H1 (cell line): ENCODE results near the gene ABI2. TPM values are rescaled to one million over a fixed set of nuclear protein-coding genes. Genes with fewer than 3 reads are reported as not detected.

Experiments used
- CTCF ChIA-PET: fragments of 300-600 bp; sonication (Branson Sonifier 250); formaldehyde crosslinking; loops from one replicate; lab custom pipeline; 2021; ENCODE audit not compliant: partially characterized antibody; lab: Charles Lee
- POLR2A ChIA-PET: fragments of 300-600 bp; sonication (Branson Sonifier 250); formaldehyde crosslinking; loops from one replicate; lab custom pipeline; 2021; ENCODE audit warnings: inconsistent platforms; ENCODE audit not compliant: partially characterized antibody; lab: Charles Lee
- DNase-seq, 2 experiments: peaks; one replicate each; pipeline versions ENCODE4 v3.0.0 to v3.0.0-alpha.2; 2010 to 2022; ENCODE audit warnings: low spot score in 2 of 2, low read depth in 1 of 2, mixed read lengths in 1 of 2
- FAIRE-seq: peaks from 2 replicates; lab custom pipeline; 2011; peaks lifted over from hg19 to GRCh38; lab: Jason Lieb, UNC
- H2AFZ ChIP-seq: 2 replicates; pipeline ENCODE4 v1.8.1; 2012; ENCODE audit warnings: low read length, inconsistent platforms
- H2AK5ac ChIP-seq: 2 replicates; pipeline ENCODE4 v1.6.1; 2013; ENCODE audit warnings: low read depth, low read length
- H2BK120ac ChIP-seq: replicated peaks from 2 replicates; pipeline ENCODE3; 2013; ENCODE audit warnings: low read depth, low read length, inconsistent platforms
- H2BK12ac ChIP-seq: 2 replicates; pipeline ENCODE4 v1.6.1; 2013; ENCODE audit warnings: low read depth, low read length
- H2BK15ac ChIP-seq: 2 replicates; pipeline ENCODE4 v1.6.1; 2013; ENCODE audit warnings: low read length
- H2BK20ac ChIP-seq: 2 replicates; pipeline ENCODE4 v1.6.1; 2013; ENCODE audit warnings: low read length
- H2BK5ac ChIP-seq: 2 replicates; pipeline ENCODE4 v1.6.1; 2013; ENCODE audit warnings: low read depth, low read length
- H3K14ac ChIP-seq: 2 replicates; pipeline ENCODE4 v1.6.1; 2013; ENCODE audit warnings: inconsistent platforms; ENCODE audit not compliant: insufficient read length
- H3K18ac ChIP-seq: 2 replicates; pipeline ENCODE4 v1.6.1; 2013; ENCODE audit warnings: low read length; ENCODE audit errors: extremely low read depth
- H3K23ac ChIP-seq: 2 replicates; pipeline ENCODE4 v1.6.1; 2013; ENCODE audit warnings: inconsistent platforms; ENCODE audit not compliant: insufficient read length
- H3K23me2 ChIP-seq: 2 replicates; pipeline ENCODE4 v1.6.1; 2013; ENCODE audit warnings: low read depth, low read length
- H3K27ac ChIP-seq: 2 replicates; pipeline ENCODE4 v1.6.1; 2011; ENCODE audit warnings: low read depth, low read length, inconsistent platforms
- H3K27me3 ChIP-seq, 4 experiments: replicated peaks in 1 of 4; 1 replicate in 1 of 4; 2 replicates in 3 of 4; pipeline versions ENCODE4 v1.6.1 to v1.8.1; 2011 to 2013; ENCODE audit warnings: low read length in 3 of 4, mild to moderate bottlenecking in 3 of 4, inconsistent platforms in 2 of 4, mixed read lengths in 2 of 4, moderate library complexity in 1 of 4; ENCODE audit not compliant: control insufficient read depth in 3 of 4, insufficient read depth in 3 of 4; ENCODE audit errors: extremely low read depth in 1 of 4
- H3K36me3 ChIP-seq, 4 experiments: 2 replicates each; pipeline versions ENCODE4 v1.6.1 to v1.8.1; 2011 to 2013; ENCODE audit warnings: mild to moderate bottlenecking in 4 of 4, low read length in 3 of 4, moderate library complexity in 2 of 4, control low read depth in 1 of 4, inconsistent platforms in 1 of 4; ENCODE audit not compliant: insufficient read depth in 4 of 4, control insufficient read depth in 2 of 4
- H3K4ac ChIP-seq: replicated peaks from 2 replicates; pipeline ENCODE3; 2013; ENCODE audit warnings: low read length, low read depth, mixed read lengths, inconsistent platforms; ENCODE audit not compliant: insufficient read length
- H3K4me1 ChIP-seq, 4 experiments: replicated peaks in 1 of 4; 1 replicate in 1 of 4; 2 replicates in 3 of 4; pipeline versions ENCODE4 v1.6.1 to v1.8.1; 2011 to 2013; ENCODE audit warnings: low read length in 3 of 4, inconsistent platforms in 2 of 4, mixed read lengths in 1 of 4; ENCODE audit not compliant: insufficient read depth in 4 of 4, control insufficient read depth in 3 of 4
- H3K4me2 ChIP-seq, 2 experiments: 2 replicates each; pipeline versions ENCODE4 v1.6.1 to v1.8.1; 2011 to 2013; ENCODE audit warnings: low read depth in 2 of 2, low read length in 2 of 2, control low read depth in 1 of 2, inconsistent platforms in 1 of 2, mild to moderate bottlenecking in 1 of 2; ENCODE audit not compliant: insufficient read depth in 1 of 2
- H3K4me3 ChIP-seq, 4 experiments: fragments of 200-600, 300-600 bp in 1 of 4; sonication (generic), shearing (Covaris generic), sonication (Bioruptor Twin) in 1 of 4; 2 replicates each; pipeline versions ENCODE4 v1.5.1 to v1.8.1; 2011 to 2016; ENCODE audit warnings: low read length in 4 of 4, low read depth in 3 of 4, control low read depth in 2 of 4, inconsistent platforms in 2 of 4, mild to moderate bottlenecking in 2 of 4, mixed read lengths in 1 of 4, moderate library complexity in 1 of 4; ENCODE audit not compliant: insufficient read depth in 2 of 4; ENCODE audit errors: extremely low read depth in 1 of 4
- H3K56ac ChIP-seq: replicated peaks from 2 replicates; pipeline ENCODE3; 2013; ENCODE audit warnings: low read depth, mild to moderate bottlenecking, mixed read lengths, low read length, inconsistent platforms; ENCODE audit not compliant: insufficient read length
- H3K79me1 ChIP-seq: 2 replicates; pipeline ENCODE4 v1.6.1; 2013; ENCODE audit warnings: low read depth, low read length, control low read depth
- H3K79me2 ChIP-seq, 2 experiments: 2 replicates each; pipeline versions ENCODE4 v1.6.1 to v1.8.1; 2012 to 2013; ENCODE audit warnings: low read length in 2 of 2, mild to moderate bottlenecking in 2 of 2, inconsistent platforms in 1 of 2; ENCODE audit not compliant: insufficient read depth in 2 of 2, control insufficient read depth in 1 of 2
- H3K9ac ChIP-seq, 4 experiments: replicated peaks in 1 of 4; 1 replicate in 1 of 4; 2 replicates in 3 of 4; pipeline versions ENCODE4 v1.6.1 to v1.8.1; 2011 to 2013; ENCODE audit warnings: low read depth in 3 of 4, low read length in 3 of 4, control low read depth in 2 of 4, mild to moderate bottlenecking in 2 of 4, moderate library complexity in 2 of 4, inconsistent platforms in 1 of 4; ENCODE audit errors: extremely low read depth in 1 of 4
- H3K9me3 ChIP-seq, 2 experiments: 2 replicates each; pipeline versions ENCODE4 v1.6.1 to v1.8.1; 2012 to 2013; ENCODE audit warnings: mild to moderate bottlenecking in 2 of 2, moderate library complexity in 2 of 2, control low read depth in 1 of 2, inconsistent platforms in 1 of 2, low read depth in 1 of 2, low read length in 1 of 2, mixed read lengths in 1 of 2; ENCODE audit not compliant: insufficient read depth in 2 of 2
- H4K20me1 ChIP-seq, 2 experiments: replicated peaks in 1 of 2; 2 replicates each; pipeline versions ENCODE3 to v1.8.1; 2011 to 2013; ENCODE audit warnings: inconsistent platforms in 2 of 2, low read length in 2 of 2, mild to moderate bottlenecking in 1 of 2; ENCODE audit not compliant: insufficient read depth in 2 of 2, control insufficient read depth in 1 of 2
- H4K5ac ChIP-seq: 2 replicates; pipeline ENCODE4 v1.6.1; 2013; ENCODE audit warnings: low read length, low read depth, mixed read lengths, inconsistent platforms; ENCODE audit not compliant: insufficient read length
- H4K8ac ChIP-seq: 2 replicates; pipeline ENCODE4 v1.8.0; 2013; ENCODE audit warnings: mild to moderate bottlenecking, moderate library complexity, low read length, inconsistent platforms; ENCODE audit not compliant: insufficient read depth; ENCODE audit errors: extremely low read depth
- H4K91ac ChIP-seq: replicated peaks from 2 replicates; pipeline ENCODE3; 2013; ENCODE audit warnings: low read length, mixed read lengths, inconsistent platforms; ENCODE audit not compliant: insufficient read length
- POLR2A ChIP-seq, 2 experiments: IDR thresholded peaks; 1 replicate in 1 of 2; 2 replicates in 1 of 2; pipeline ENCODE4 v1.6.1; 2011; ENCODE audit warnings: low read depth in 2 of 2, low read length in 2 of 2, mild to moderate bottlenecking in 2 of 2; ENCODE audit errors: control extremely low read depth in 1 of 2
- WGBS, 2 experiments: shearing (Covaris generic) in 1 of 2; methylation state at CpG; one replicate each; pipeline versions ENCODE4 v1.1.6 to v1.1.7; 2013 to 2015; ENCODE audit warnings: low lambda C conversion rate in 2 of 2, mixed read lengths in 2 of 2, inconsistent platforms in 1 of 2, low coverage in 1 of 2, missing lambda C conversion rate in 1 of 2; ENCODE audit not compliant: insufficient replicate concordance in 2 of 2, insufficient coverage in 1 of 2, insufficient read length in 1 of 2; ENCODE audit errors: extremely low coverage in 1 of 2, missing lambda C conversion rate in 1 of 2; 5-methylcytosine and 5-hydroxymethylcytosine counted together
- polyA plus RNA-seq, 7 experiments: library from polyadenylated mRNA; depleted of rRNA in 3 of 7; stranded (reverse) in 5 of 7; unstranded in 2 of 7; fragments of >200 nt in 5 of 7; fragments of 200-250 nt in 2 of 7; gene quantifications; 1 replicate in 5 of 7; 2 replicates in 1 of 7; 4 replicates in 1 of 7; pipeline versions ENCODE4 v1.2.1 to v1.2.3, GENCODE V29; 2011 to 2013; ENCODE audit warnings: missing spikeins in 2 of 7, mixed read lengths in 2 of 7
- total RNA-seq: library from RNA; stranded (reverse); fragmentation: NEBNext Ultra II Directional; extraction: Animal tissue kit (Norgen Biotek cat#: 25700); gene quantifications from 2 replicates; pipeline ENCODE4 v1.2.1, GENCODE V29; 2021
- TF ChIP-seq, protein P1 (sequence below): IDR thresholded peaks from 2 replicates; pipeline ENCODE4 v1.6.1; 2012; ENCODE audit warnings: inconsistent platforms

ABI2 gene
- total and polyA plus RNA-seq, 2 of the 8 experiments (the other 6 are each of a cell fraction or from before 2014, with no cell fraction given), result 62.3 to 118 TPM

DNA sequence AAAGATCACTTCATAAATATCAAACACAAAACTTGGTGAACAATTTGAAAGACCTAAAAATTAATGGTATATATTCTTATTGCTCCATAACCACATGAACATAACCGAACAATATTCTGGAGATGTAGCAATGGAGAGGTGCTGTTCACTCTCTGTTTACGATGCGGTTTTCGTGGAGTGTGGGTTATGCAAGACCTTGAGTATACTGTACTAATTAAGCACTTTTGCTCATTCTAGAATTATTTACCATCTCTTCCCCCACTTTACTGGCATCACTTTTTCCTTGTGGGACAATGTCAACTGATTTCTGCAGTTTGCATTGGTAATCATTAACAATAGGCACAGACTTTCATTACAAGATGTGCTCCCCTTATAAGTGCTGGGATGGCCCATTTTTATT lies 109.3 kb downstream of the ABI2 start:
- H3K79me2 ChIP-seq, result no peaks in the 10 kb centered on the region
- FAIRE-seq (no peak), DNase-seq (no peak)
- H3K23ac ChIP-seq, result no peak overlapping the region
- no peaks in the 10 kb centered on the region; a peak in 1 of 7 replicates for H3K4me1 ChIP-seq
- no peak overlapping the region for H4K91ac ChIP-seq
- H3K4me2 ChIP-seq, result no peak overlapping the region
- H3K23me2 ChIP-seq, result no peaks in the 10 kb centered on the region
- peaks cover 0 to 8% of the 10 kb centered on the region in 2 experiments for H4K20me1 ChIP-seq
- no peak overlapping the region for H2BK15ac ChIP-seq
- POLR2A ChIA-PET, result no interaction called here
- H4K8ac ChIP-seq, result no peak overlapping the region
- H3K56ac ChIP-seq, result no peak overlapping the region
- H2AFZ ChIP-seq, result no peak overlapping the region
- no peaks in the 10 kb centered on the region for H3K27me3 ChIP-seq
- H2BK20ac ChIP-seq, result no peak overlapping the region
- H3K4ac ChIP-seq, result no peak overlapping the region
- H2BK12ac ChIP-seq, result no peak overlapping the region
- H3K18ac ChIP-seq, result no peak overlapping the region
- H4K5ac ChIP-seq, result no peak overlapping the region
- peaks cover 0 to 29% (median 10%) of the 10 kb centered on the region in 4 experiments; a peak in 5 of 8 replicates for H3K36me3 ChIP-seq
- H2BK120ac ChIP-seq, result no peak overlapping the region
- WGBS, 2 experiments, result 92% methylated on average over 4 of the region's 4 CpGs; no CpG with 5 or more reads in 1 of the 2 experiments
- H3K4me3 ChIP-seq, result no peak overlapping the region
- H3K9ac ChIP-seq, result no peak overlapping the region
- TF ChIP-seq, protein P1, sequence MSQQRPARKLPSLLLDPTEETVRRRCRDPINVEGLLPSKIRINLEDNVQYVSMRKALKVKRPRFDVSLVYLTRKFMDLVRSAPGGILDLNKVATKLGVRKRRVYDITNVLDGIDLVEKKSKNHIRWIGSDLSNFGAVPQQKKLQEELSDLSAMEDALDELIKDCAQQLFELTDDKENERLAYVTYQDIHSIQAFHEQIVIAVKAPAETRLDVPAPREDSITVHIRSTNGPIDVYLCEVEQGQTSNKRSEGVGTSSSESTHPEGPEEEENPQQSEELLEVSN, result no peak
- 0 out of 3 replicates have a peak, but pooled peaks of 1 of the 2 experiments have one; percentile 37 for TF ChIP-seq POLR2A (IDR thresholded peaks at IDR 0.05; ENCODE audit: control extremely low read depth in 1 of 2, low read depth in 2 of 2, low read length in 2 of 2)
- TF ChIP-seq, all 59 proteins: peak for 1
- H2AK5ac ChIP-seq, result no peak overlapping the region
- H2BK5ac ChIP-seq, result no peak overlapping the region
- CTCF ChIA-PET, result interaction anchor here (0.6 kb wide), 1 partner anchor 138 kb away, joined by 3 read pairs; no protein-coding TSS in a partner anchor
- no peaks in the 10 kb centered on the region for H3K79me1 ChIP-seq
- no peaks in the 10 kb centered on the region for H3K9me3 ChIP-seq
- no peak overlapping the region for H3K27ac ChIP-seq
- H3K14ac ChIP-seq, result no peak overlapping the region
